H1 (cell line): ENCODE measurements around the gene DENND6B. TPM values are rescaled to one million over a fixed set of nuclear protein-coding genes. Genes with fewer than 3 reads are reported as not detected.

Experiments used
- CTCF ChIA-PET: fragments of 300-600 bp; sonication (Branson Sonifier 250); formaldehyde crosslinking; loops from one replicate; lab custom pipeline; 2021; ENCODE audit not compliant: partially characterized antibody; lab: Charles Lee
- POLR2A ChIA-PET: fragments of 300-600 bp; sonication (Branson Sonifier 250); formaldehyde crosslinking; loops from one replicate; lab custom pipeline; 2021; ENCODE audit warnings: inconsistent platforms; ENCODE audit not compliant: partially characterized antibody; lab: Charles Lee
- DNase-seq, 2 experiments: peaks; one replicate each; pipeline versions ENCODE4 v3.0.0 to v3.0.0-alpha.2; 2010 to 2022; ENCODE audit warnings: low spot score in 2 of 2, low read depth in 1 of 2, mixed read lengths in 1 of 2
- FAIRE-seq: peaks from 2 replicates; lab custom pipeline; 2011; peaks lifted over from hg19 to GRCh38; lab: Jason Lieb, UNC
- H2AFZ ChIP-seq: 2 replicates; pipeline ENCODE4 v1.8.1; 2012; ENCODE audit warnings: low read length, inconsistent platforms
- H2AK5ac ChIP-seq: 2 replicates; pipeline ENCODE4 v1.6.1; 2013; ENCODE audit warnings: low read depth, low read length
- H2BK120ac ChIP-seq: replicated peaks from 2 replicates; pipeline ENCODE3; 2013; ENCODE audit warnings: low read depth, low read length, inconsistent platforms
- H2BK12ac ChIP-seq: 2 replicates; pipeline ENCODE4 v1.6.1; 2013; ENCODE audit warnings: low read depth, low read length
- H2BK15ac ChIP-seq: 2 replicates; pipeline ENCODE4 v1.6.1; 2013; ENCODE audit warnings: low read length
- H2BK20ac ChIP-seq: 2 replicates; pipeline ENCODE4 v1.6.1; 2013; ENCODE audit warnings: low read length
- H2BK5ac ChIP-seq: 2 replicates; pipeline ENCODE4 v1.6.1; 2013; ENCODE audit warnings: low read depth, low read length
- H3K14ac ChIP-seq: 2 replicates; pipeline ENCODE4 v1.6.1; 2013; ENCODE audit warnings: inconsistent platforms; ENCODE audit not compliant: insufficient read length
- H3K18ac ChIP-seq: 2 replicates; pipeline ENCODE4 v1.6.1; 2013; ENCODE audit warnings: low read length; ENCODE audit errors: extremely low read depth
- H3K23ac ChIP-seq: 2 replicates; pipeline ENCODE4 v1.6.1; 2013; ENCODE audit warnings: inconsistent platforms; ENCODE audit not compliant: insufficient read length
- H3K23me2 ChIP-seq: 2 replicates; pipeline ENCODE4 v1.6.1; 2013; ENCODE audit warnings: low read depth, low read length
- H3K27ac ChIP-seq: 2 replicates; pipeline ENCODE4 v1.6.1; 2011; ENCODE audit warnings: low read depth, low read length, inconsistent platforms
- H3K27me3 ChIP-seq, 4 experiments: replicated peaks in 1 of 4; 1 replicate in 1 of 4; 2 replicates in 3 of 4; pipeline versions ENCODE4 v1.6.1 to v1.8.1; 2011 to 2013; ENCODE audit warnings: low read length in 3 of 4, mild to moderate bottlenecking in 3 of 4, inconsistent platforms in 2 of 4, mixed read lengths in 2 of 4, moderate library complexity in 1 of 4; ENCODE audit not compliant: control insufficient read depth in 3 of 4, insufficient read depth in 3 of 4; ENCODE audit errors: extremely low read depth in 1 of 4
- H3K36me3 ChIP-seq, 4 experiments: 2 replicates each; pipeline versions ENCODE4 v1.6.1 to v1.8.1; 2011 to 2013; ENCODE audit warnings: mild to moderate bottlenecking in 4 of 4, low read length in 3 of 4, moderate library complexity in 2 of 4, control low read depth in 1 of 4, inconsistent platforms in 1 of 4; ENCODE audit not compliant: insufficient read depth in 4 of 4, control insufficient read depth in 2 of 4
- H3K4ac ChIP-seq: replicated peaks from 2 replicates; pipeline ENCODE3; 2013; ENCODE audit warnings: low read length, low read depth, mixed read lengths, inconsistent platforms; ENCODE audit not compliant: insufficient read length
- H3K4me1 ChIP-seq, 4 experiments: replicated peaks in 1 of 4; 1 replicate in 1 of 4; 2 replicates in 3 of 4; pipeline versions ENCODE4 v1.6.1 to v1.8.1; 2011 to 2013; ENCODE audit warnings: low read length in 3 of 4, inconsistent platforms in 2 of 4, mixed read lengths in 1 of 4; ENCODE audit not compliant: insufficient read depth in 4 of 4, control insufficient read depth in 3 of 4
- H3K4me2 ChIP-seq, 2 experiments: 2 replicates each; pipeline versions ENCODE4 v1.6.1 to v1.8.1; 2011 to 2013; ENCODE audit warnings: low read depth in 2 of 2, low read length in 2 of 2, control low read depth in 1 of 2, inconsistent platforms in 1 of 2, mild to moderate bottlenecking in 1 of 2; ENCODE audit not compliant: insufficient read depth in 1 of 2
- H3K4me3 ChIP-seq, 4 experiments: fragments of 200-600, 300-600 bp in 1 of 4; sonication (generic), shearing (Covaris generic), sonication (Bioruptor Twin) in 1 of 4; 2 replicates each; pipeline versions ENCODE4 v1.5.1 to v1.8.1; 2011 to 2016; ENCODE audit warnings: low read length in 4 of 4, low read depth in 3 of 4, control low read depth in 2 of 4, inconsistent platforms in 2 of 4, mild to moderate bottlenecking in 2 of 4, mixed read lengths in 1 of 4, moderate library complexity in 1 of 4; ENCODE audit not compliant: insufficient read depth in 2 of 4; ENCODE audit errors: extremely low read depth in 1 of 4
- H3K56ac ChIP-seq: replicated peaks from 2 replicates; pipeline ENCODE3; 2013; ENCODE audit warnings: low read depth, mild to moderate bottlenecking, mixed read lengths, low read length, inconsistent platforms; ENCODE audit not compliant: insufficient read length
- H3K79me1 ChIP-seq: 2 replicates; pipeline ENCODE4 v1.6.1; 2013; ENCODE audit warnings: low read depth, low read length, control low read depth
- H3K79me2 ChIP-seq, 2 experiments: 2 replicates each; pipeline versions ENCODE4 v1.6.1 to v1.8.1; 2012 to 2013; ENCODE audit warnings: low read length in 2 of 2, mild to moderate bottlenecking in 2 of 2, inconsistent platforms in 1 of 2; ENCODE audit not compliant: insufficient read depth in 2 of 2, control insufficient read depth in 1 of 2
- H3K9ac ChIP-seq, 4 experiments: replicated peaks in 1 of 4; 1 replicate in 1 of 4; 2 replicates in 3 of 4; pipeline versions ENCODE4 v1.6.1 to v1.8.1; 2011 to 2013; ENCODE audit warnings: low read depth in 3 of 4, low read length in 3 of 4, control low read depth in 2 of 4, mild to moderate bottlenecking in 2 of 4, moderate library complexity in 2 of 4, inconsistent platforms in 1 of 4; ENCODE audit errors: extremely low read depth in 1 of 4
- H3K9me3 ChIP-seq, 2 experiments: 2 replicates each; pipeline versions ENCODE4 v1.6.1 to v1.8.1; 2012 to 2013; ENCODE audit warnings: mild to moderate bottlenecking in 2 of 2, moderate library complexity in 2 of 2, control low read depth in 1 of 2, inconsistent platforms in 1 of 2, low read depth in 1 of 2, low read length in 1 of 2, mixed read lengths in 1 of 2; ENCODE audit not compliant: insufficient read depth in 2 of 2
- H4K20me1 ChIP-seq, 2 experiments: replicated peaks in 1 of 2; 2 replicates each; pipeline versions ENCODE3 to v1.8.1; 2011 to 2013; ENCODE audit warnings: inconsistent platforms in 2 of 2, low read length in 2 of 2, mild to moderate bottlenecking in 1 of 2; ENCODE audit not compliant: insufficient read depth in 2 of 2, control insufficient read depth in 1 of 2
- H4K5ac ChIP-seq: 2 replicates; pipeline ENCODE4 v1.6.1; 2013; ENCODE audit warnings: low read length, low read depth, mixed read lengths, inconsistent platforms; ENCODE audit not compliant: insufficient read length
- H4K8ac ChIP-seq: 2 replicates; pipeline ENCODE4 v1.8.0; 2013; ENCODE audit warnings: mild to moderate bottlenecking, moderate library complexity, low read length, inconsistent platforms; ENCODE audit not compliant: insufficient read depth; ENCODE audit errors: extremely low read depth
- H4K91ac ChIP-seq: replicated peaks from 2 replicates; pipeline ENCODE3; 2013; ENCODE audit warnings: low read length, mixed read lengths, inconsistent platforms; ENCODE audit not compliant: insufficient read length
- BCL11A ChIP-seq, 2 experiments: IDR thresholded peaks; one replicate each; pipeline ENCODE4 v1.6.1; 2011; ENCODE audit warnings: low read depth in 2 of 2, low read length in 2 of 2, mild to moderate bottlenecking in 2 of 2
- BRCA1 ChIP-seq: IDR thresholded peaks from 2 replicates; pipeline ENCODE4 v1.6.1; 2012; ENCODE audit warnings: low read depth, low read length, improper control_type of control experiment
- CREB1 ChIP-seq: IDR thresholded peaks from 2 replicates; pipeline ENCODE4 v1.6.1; 2012; ENCODE audit warnings: inconsistent platforms
- CTBP2 ChIP-seq: IDR thresholded peaks from 2 replicates; pipeline ENCODE4 v1.7.0; 2011; ENCODE audit warnings: borderline replicate concordance, mild to moderate bottlenecking, moderate library complexity, mixed read lengths, low read length; ENCODE audit not compliant: insufficient read depth, insufficient read length
- EGR1 ChIP-seq: IDR thresholded peaks from 2 replicates; pipeline ENCODE4 v1.6.1; 2011; ENCODE audit warnings: low read depth, low read length, borderline replicate concordance
- GABPA ChIP-seq: IDR thresholded peaks from 2 replicates; pipeline ENCODE4 v1.6.1; 2011; ENCODE audit warnings: mild to moderate bottlenecking, low read length, moderate library complexity, borderline replicate concordance; ENCODE audit not compliant: insufficient read depth
- MAX ChIP-seq: IDR thresholded peaks from 2 replicates; pipeline ENCODE4 v1.6.1; 2012; ENCODE audit warnings: inconsistent platforms
- POLR2AphosphoS5 ChIP-seq: IDR thresholded peaks from 2 replicates; pipeline ENCODE4 v1.6.1; 2011; ENCODE audit warnings: low read depth, low read length
- RBBP5 ChIP-seq: IDR thresholded peaks from 2 replicates; pipeline ENCODE4 v1.7.1; 2012; ENCODE audit warnings: low read depth, mild to moderate bottlenecking, inconsistent platforms, low read length, moderate library complexity, borderline replicate concordance
- RNF2 ChIP-seq: fragments of 200-900, 300-1000 bp; sonication (generic); IDR thresholded peaks from 2 replicates; pipeline ENCODE4 v1.7.1; 2016; ENCODE audit warnings: borderline replicate concordance, low read depth, mild to moderate bottlenecking, antibody characterized with exemption, low read length; ENCODE audit not compliant: poor library complexity, severe bottlenecking; ENCODE audit errors: missing control alignments
- TAF7 ChIP-seq: optimal IDR thresholded peaks from 2 replicates; pipeline ENCODE3; 2011; ENCODE audit warnings: low read depth, mild to moderate bottlenecking, inconsistent platforms, low read length, moderate library complexity, borderline replicate concordance
- WGBS, 2 experiments: shearing (Covaris generic) in 1 of 2; methylation state at CpG; one replicate each; pipeline versions ENCODE4 v1.1.6 to v1.1.7; 2013 to 2015; ENCODE audit warnings: low lambda C conversion rate in 2 of 2, mixed read lengths in 2 of 2, inconsistent platforms in 1 of 2, low coverage in 1 of 2, missing lambda C conversion rate in 1 of 2; ENCODE audit not compliant: insufficient replicate concordance in 2 of 2, insufficient coverage in 1 of 2, insufficient read length in 1 of 2; ENCODE audit errors: extremely low coverage in 1 of 2, missing lambda C conversion rate in 1 of 2; 5-methylcytosine and 5-hydroxymethylcytosine counted together
- polyA plus RNA-seq, 7 experiments: library from polyadenylated mRNA; depleted of rRNA in 3 of 7; stranded (reverse) in 5 of 7; unstranded in 2 of 7; fragments of >200 nt in 5 of 7; fragments of 200-250 nt in 2 of 7; gene quantifications; 1 replicate in 5 of 7; 2 replicates in 1 of 7; 4 replicates in 1 of 7; pipeline versions ENCODE4 v1.2.1 to v1.2.3, GENCODE V29; 2011 to 2013; ENCODE audit warnings: missing spikeins in 2 of 7, mixed read lengths in 2 of 7
- total RNA-seq: library from RNA; stranded (reverse); fragmentation: NEBNext Ultra II Directional; extraction: Animal tissue kit (Norgen Biotek cat#: 25700); gene quantifications from 2 replicates; pipeline ENCODE4 v1.2.1, GENCODE V29; 2021

DENND6B gene
- total and polyA plus RNA-seq, 2 of the 8 experiments (the other 6 are each of a cell fraction or from before 2014, with no cell fraction given), result 1.1 to 1.9 TPM

- FAIRE-seq, result no peak
- Histone ChIP-seq H3K79me2 (no peaks in the 10 kb centered on the region), H2BK12ac (no peak overlapping the region), H2BK20ac (no peak overlapping the region), H3K9me3 (peaks cover under 1 to 16% of the 10 kb centered on the region in 2 experiments; a peak in 3 of 4 replicates), H3K18ac (no peak overlapping the region), H4K91ac (no peak overlapping the region), H3K14ac (no peak overlapping the region), H3K79me1 (no peaks in the 10 kb centered on the region), H3K36me3 (peaks cover 4 to 10% (median 8%) of the 10 kb centered on the region in 4 experiments; a peak in 5 of 8 replicates), H3K9ac (no peak overlapping the region), H2BK120ac (no peak overlapping the region), H4K20me1 (peaks cover 6 to 9% of the 10 kb centered on the region in 2 experiments), H3K4ac (no peak overlapping the region), H3K23me2 (peaks cover 11% of the 10 kb centered on the region; the same call in 1 of the 2 replicates), H3K4me3 (peak overlapping the region in 3 of 4 experiments; percentile 10 to 55 (median 36); a peak in 6 of 8 replicates), H3K4me2 (peak overlapping the region; percentile 59 to 79), H4K5ac (no peak overlapping the region), H2AK5ac (no peak overlapping the region), H2BK5ac (no peak overlapping the region), H3K27ac (no peak overlapping the region), H2AFZ (no peak overlapping the region), H3K23ac (no peak overlapping the region), H3K56ac (no peak overlapping the region), H2BK15ac (no peak overlapping the region), H3K4me1 (peaks cover 2 to 14% (median 9%) of the 10 kb centered on the region in 4 experiments; a peak in 6 of 7 replicates), H3K27me3 (peaks cover 24 to 50% (median 41%) of the 10 kb centered on the region in 4 experiments; a peak in 6 of 7 replicates), H4K8ac (no peak overlapping the region; the same call in 1 of the 2 replicates)
- POLR2A ChIA-PET, result interaction anchor here (0.9 to 3.2 kb wide), 3 partner anchors 19 to 70 kb away, joined by 3 to 12 read pairs (median 3); no protein-coding TSS in a partner anchor
- 13% methylated on average over 48 of the region's 53 CpGs; no CpG with 5 or more reads in 1 of the 2 experiments for WGBS, 2 experiments
- DNase-seq, result peak in 1 of 2 experiments; percentile 89
- CTCF ChIA-PET, result interaction anchor here (1.3 to 1.5 kb wide), 2 partner anchors 24 to 45 kb away, joined by 4 to 6 read pairs; no protein-coding TSS in a partner anchor
- TF ChIP-seq RBBP5 (no peak), BRCA1 (no peak), RNF2 (no peak), EGR1 (no peak), CREB1 (no peak), TAF7 (no peak), GABPA (peak; percentile 68; the same call in 1 of the 2 replicates), BCL11A (IDR thresholded peaks at IDR 0.05; ENCODE audit: low read depth in 2 of 2, low read length in 2 of 2) (no peak), MAX (peak; percentile 56), CTBP2 (peak; percentile 77), POLR2AphosphoS5 (no peak)
These were observed 56.0 kb downstream of the DENND6B start for GRCh38 chr22:50270666-50271394.
